Measurements from ENCODE around the gene SCAF11. TPM values are rescaled to one million over a fixed set of nuclear protein-coding genes. Genes with fewer than 3 reads are reported as not detected.
A peak's percentile ranks its signal among the peaks of the same experiment; 100 is the strongest.

The SCAF11 gene
- polyA plus RNA-seq, 2 of the 4 experiments (the other 2 are of a cell fraction) = 43.0 to 110 TPM

- ATAC-seq (peak; percentile 54 to 64; a peak in 5 of 6 replicates), FAIRE-seq (no peak), DNase-seq (ENCODE audit: low read depth in 1 of 2, low spot score in 1 of 2) (peak in 1 of 2 experiments; percentile 12)
- POLR2A ChIA-PET = no interaction called here
- Histone ChIP-seq H3K27ac (no peak overlapping the region), H3K4me2 (no peak overlapping the region), H3K4me3 (no peak overlapping the region), H3K4me1 (no peaks in the 10 kb centered on the region), H3K9me3 (no peaks in the 10 kb centered on the region)
- WGBS (ENCODE audit: missing lambda C conversion rate) = no CpG with 5 or more reads among the region's 1 CpG
- TF ChIP-seq EP300 (IDR thresholded peaks at IDR 0.05) = no peak
- TF ChIP-seq CBX8 (IDR thresholded peaks at IDR 0.05) = no peak
- TF ChIP-seq RNF2 (IDR thresholded peaks at IDR 0.05; ENCODE audit: borderline replicate concordance, low read depth) = no peak
- no peak for TF ChIP-seq PHF8 (IDR thresholded peaks at IDR 0.05; ENCODE audit: borderline replicate concordance, low read depth)
- TF ChIP-seq RFX5 (IDR thresholded peaks at IDR 0.05) = peak; percentile 80
- no peak for TF ChIP-seq TFCP2L1 (CRISPR knock-in tag; IDR thresholded peaks at IDR 0.05)
- TF ChIP-seq JUNB (IDR thresholded peaks at IDR 0.05) = no peak
- CTCF ChIA-PET = interaction anchor here (1.4 kb wide), 1 partner anchor 26 kb away, joined by 3 read pairs; no protein-coding TSS in a partner anchor
Measured at GRCh38 chr12:45914090-45914489, 76.3 kb downstream of the SCAF11 start.

- no peak overlapping the region for H3K27ac ChIP-seq
- ChIA-PET POLR2A (no interaction called here), CTCF (interaction anchor here (1.4 kb wide), 1 partner anchor 26 kb away, joined by 3 read pairs; no protein-coding TSS in a partner anchor)
- 68% methylated on average over 2 of the region's 2 CpGs for WGBS (ENCODE audit: missing lambda C conversion rate)
- no peak overlapping the region for H3K4me3 ChIP-seq
- H3K9me3 ChIP-seq = no peaks in the 10 kb centered on the region
- peak; percentile 14 to 46; a peak in 5 of 6 replicates for ATAC-seq
- no peak for TF ChIP-seq TFCP2L1 (CRISPR knock-in tag; IDR thresholded peaks at IDR 0.05)
- no peak for TF ChIP-seq NFE2L2 (conservative IDR thresholded peaks at IDR 0.05; ENCODE audit: low read length)
- TF ChIP-seq JUNB (IDR thresholded peaks at IDR 0.05) = no peak
- TF ChIP-seq HOXB5 (CRISPR knock-in tag; IDR thresholded peaks at IDR 0.05) = no peak
- no peak for TF ChIP-seq PHF8 (IDR thresholded peaks at IDR 0.05; ENCODE audit: borderline replicate concordance, low read depth)
- TF ChIP-seq KDM1A (IDR thresholded peaks at IDR 0.05; ENCODE audit: low read depth) = no peak
- TF ChIP-seq FOXS1 (CRISPR knock-in tag; IDR thresholded peaks at IDR 0.05) = no peak
- no peak for TF ChIP-seq KDM5A (IDR thresholded peaks at IDR 0.05)
- TF ChIP-seq GATA3 (IDR thresholded peaks at IDR 0.05; ENCODE audit: borderline replicate concordance) = no peak
- TF ChIP-seq NPAS2 (CRISPR knock-in tag; IDR thresholded peaks at IDR 0.05; ENCODE audit: borderline replicate concordance) = no peak
- TF ChIP-seq ZFP36 (IDR thresholded peaks at IDR 0.05; ENCODE audit: borderline replicate concordance, partially characterized antibody) = no peak
- TF ChIP-seq FOSB (CRISPR knock-in tag; IDR thresholded peaks at IDR 0.05) = no peak
- TF ChIP-seq POLR2A (IDR thresholded peaks at IDR 0.05; ENCODE audit: low read length) = no peak
- TF ChIP-seq HOXB13 (CRISPR knock-in tag; IDR thresholded peaks at IDR 0.05; ENCODE audit: low read depth) = no peak
- no peak for TF ChIP-seq POLR2AphosphoS2 (conservative IDR thresholded peaks at IDR 0.05; ENCODE audit: low read length)
- TF ChIP-seq, protein P1, sequence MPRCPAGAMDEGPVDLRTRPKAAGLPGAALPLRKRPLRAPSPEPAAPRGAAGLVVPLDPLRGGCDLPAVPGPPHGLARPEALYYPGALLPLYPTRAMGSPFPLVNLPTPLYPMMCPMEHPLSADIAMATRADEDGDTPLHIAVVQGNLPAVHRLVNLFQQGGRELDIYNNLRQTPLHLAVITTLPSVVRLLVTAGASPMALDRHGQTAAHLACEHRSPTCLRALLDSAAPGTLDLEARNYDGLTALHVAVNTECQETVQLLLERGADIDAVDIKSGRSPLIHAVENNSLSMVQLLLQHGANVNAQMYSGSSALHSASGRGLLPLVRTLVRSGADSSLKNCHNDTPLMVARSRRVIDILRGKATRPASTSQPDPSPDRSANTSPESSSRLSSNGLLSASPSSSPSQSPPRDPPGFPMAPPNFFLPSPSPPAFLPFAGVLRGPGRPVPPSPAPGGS (IDR thresholded peaks at IDR 0.05) = no peak
- TF ChIP-seq, protein P2, sequence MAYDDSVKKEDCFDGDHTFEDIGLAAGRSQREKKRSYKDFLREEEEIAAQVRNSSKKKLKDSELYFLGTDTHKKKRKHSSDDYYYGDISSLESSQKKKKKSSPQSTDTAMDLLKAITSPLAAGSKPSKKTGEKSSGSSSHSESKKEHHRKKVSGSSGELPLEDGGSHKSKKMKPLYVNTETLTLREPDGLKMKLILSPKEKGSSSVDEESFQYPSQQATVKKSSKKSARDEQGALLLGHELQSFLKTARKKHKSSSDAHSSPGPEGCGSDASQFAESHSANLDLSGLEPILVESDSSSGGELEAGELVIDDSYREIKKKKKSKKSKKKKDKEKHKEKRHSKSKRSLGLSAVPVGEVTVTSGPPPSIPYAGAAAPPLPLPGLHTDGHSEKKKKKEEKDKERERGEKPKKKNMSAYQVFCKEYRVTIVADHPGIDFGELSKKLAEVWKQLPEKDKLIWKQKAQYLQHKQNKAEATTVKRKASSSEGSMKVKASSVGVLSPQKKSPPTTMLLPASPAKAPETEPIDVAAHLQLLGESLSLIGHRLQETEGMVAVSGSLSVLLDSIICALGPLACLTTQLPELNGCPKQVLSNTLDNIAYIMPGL (CRISPR knock-in tag; IDR thresholded peaks at IDR 0.05; ENCODE audit: borderline replicate concordance) = no peak
- H3K4me1 ChIP-seq = no peaks in the 10 kb centered on the region
- no peak overlapping the region for H3K4me2 ChIP-seq
- DNase-seq (ENCODE audit: low read depth in 1 of 2, low spot score in 1 of 2) = no peak
- no peak for FAIRE-seq
Measured at GRCh38 chr12:45913631-45914030, 76.7 kb downstream of the SCAF11 start.

DNA sequence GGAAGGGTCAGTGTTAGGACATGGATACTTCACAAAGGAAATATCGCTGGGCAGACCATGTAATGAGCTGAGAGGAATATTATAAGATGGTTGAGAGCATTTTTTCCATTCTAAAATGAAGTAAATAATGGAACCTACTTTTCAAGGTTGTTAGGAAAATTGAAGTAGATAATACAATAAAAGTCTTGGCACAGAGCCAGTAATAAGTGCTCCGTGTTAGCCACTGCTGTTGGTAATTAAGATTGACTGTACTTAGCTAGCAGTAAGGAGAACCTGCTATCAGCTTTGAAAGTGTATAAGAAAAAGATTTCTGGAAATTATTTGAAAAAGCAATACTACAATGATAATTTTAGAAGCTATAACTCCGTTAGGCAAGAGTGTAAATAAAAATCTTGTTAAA lies 77.6 kb downstream of the SCAF11 start:
- ATAC-seq (no peak), DNase-seq (ENCODE audit: low read depth in 1 of 2, low spot score in 1 of 2) (no peak), FAIRE-seq (no peak)
- no peak for TF ChIP-seq RAD21 (conservative IDR thresholded peaks at IDR 0.05 in 1 of 2, IDR thresholded peaks at IDR 0.05 in 1 of 2)
- TF ChIP-seq CBX2 (IDR thresholded peaks at IDR 0.05; ENCODE audit: borderline replicate concordance, low read depth) = no peak
- TF ChIP-seq EHMT2 (IDR thresholded peaks at IDR 0.05; ENCODE audit: low read depth) = no peak
- Histone ChIP-seq H3K4me1 (no peaks in the 10 kb centered on the region), H3K27ac (no peak overlapping the region), H3K4me2 (no peak overlapping the region), H3K4me3 (no peak overlapping the region), H3K9me3 (no peaks in the 10 kb centered on the region)
- CTCF ChIA-PET = no interaction called here
- POLR2A ChIA-PET = no interaction called here
- WGBS (ENCODE audit: missing lambda C conversion rate) = 77% methylated on average over 3 of the region's 3 CpGs

Data from A549 (cell line).